Heart left ventricle (tissue), 16 donors: Measurements from ENCODE around the gene TMEM238. TPM values are rescaled to one million over a fixed set of nuclear protein-coding genes. Genes with fewer than 3 reads are reported as not detected.

ENCODE experiments used
- ATAC-seq, 4 donors: fragments of 200-7000 bp; cut with Tn5 transposase; one replicate each; pipeline ENCODE4 v1.9.1; 2020 to 2022; ENCODE audit warnings: moderate library complexity in 4 of 4, mild to moderate bottlenecking in 3 of 4, moderate number of reproducible peaks in 1 of 4
- DNase-seq, 5 donors: peaks; one replicate each; pipeline ENCODE4 v3.0.0-alpha.2; 2020
- H3K27ac ChIP-seq, 12 donors: fragments of 200-600 bp; sonication (generic) in 4 of 12; one replicate each; pipeline versions ENCODE4 v1.5.0 to v1.8.0; 2016 to 2022; ENCODE audit warnings: mild to moderate bottlenecking in 2 of 12
- H3K27me3 ChIP-seq, 9 donors: fragments of 200-600 bp; sonication (generic) in 2 of 9; one replicate each; pipeline versions ENCODE4 v1.5.1 to v1.8.0; 2016 to 2022; ENCODE audit warnings: mild to moderate bottlenecking in 3 of 9
- H3K36me3 ChIP-seq, 9 donors: fragments of 200-600 bp; sonication (generic) in 2 of 9; one replicate each; pipeline versions ENCODE4 v1.5.0 to v1.8.0; 2018 to 2022; ENCODE audit warnings: mild to moderate bottlenecking in 2 of 9
- H3K4me1 ChIP-seq, 12 donors: fragments of 200-600 bp; sonication (generic) in 4 of 12; one replicate each; pipeline versions ENCODE4 v1.5.0 to v1.8.0; 2016 to 2022; ENCODE audit warnings: mild to moderate bottlenecking in 3 of 12
- H3K4me3 ChIP-seq, 12 donors: fragments of 200-600 bp; sonication (generic) in 4 of 12; one replicate each; pipeline versions ENCODE4 v1.5.0 to v1.8.0; 2017 to 2022; ENCODE audit warnings: mild to moderate bottlenecking in 9 of 12, moderate library complexity in 4 of 12
- H3K9me3 ChIP-seq, 12 donors: fragments of 200-600 bp; sonication (generic) in 4 of 12; one replicate each; pipeline versions ENCODE4 v1.5.0 to v1.8.0; 2016 to 2022; ENCODE audit warnings: mild to moderate bottlenecking in 1 of 12
- CTCF ChIP-seq, 12 donors: fragments of 200-600 bp; sonication (generic) in 4 of 12; IDR thresholded peaks; one replicate each; pipeline versions ENCODE4 v1.5.0 to v1.8.0; 2018 to 2022; ENCODE audit warnings: antibody characterized with exemption in 12 of 12, mild to moderate bottlenecking in 5 of 12
- POLR2A ChIP-seq, 2 donors: fragments of 450-650 bp; IDR thresholded peaks; one replicate each; pipeline ENCODE4 v1.6.1; 2017; ENCODE audit warnings: antibody characterized with exemption in 2 of 2, mild to moderate bottlenecking in 2 of 2, moderate library complexity in 2 of 2
- WGBS, 4 donors: extraction: QIAGEN DNeasy Blood & Tissue Kit in 2 of 4; methylation state at CpG; one replicate each; pipeline versions ENCODE4 v1.1.5 to v1.1.7; 2013 to 2018; 5-methylcytosine and 5-hydroxymethylcytosine counted together
- intact Hi-C, 10 donors: fragments of 100-400 bp; cut with DNase I; formaldehyde crosslinking; loops; one replicate each; pipeline versions ENCODE4 v1.11.1 to v1.14.2; 2022
- polyA plus RNA-seq, 2 donors: library from polyadenylated mRNA; stranded (reverse); fragments of 200-250 nt; gene quantifications; one replicate each; pipeline ENCODE4 v1.2.3, GENCODE V29; 2013
- total RNA-seq, 9 donors: library from RNA; depleted of rRNA in 2 of 9; stranded (reverse); fragments of >200 nt in 2 of 9; fragmentation: NEBNext Ultra II Directional in 3 of 9; extraction: Animal tissue kit (Norgen Biotek cat#: 25700) in 3 of 9; gene quantifications; one replicate each; pipeline versions ENCODE4 v1.1.0 to v1.2.4, GENCODE V29; 2016 to 2023
- donor health status: ischemic (EF 13 %, LVEDD 7.1; RV severe dilation, severe dysfunction).
- donor health status: healthy with polysubstance abuse.
- donor health status: DM: no; HTN: yes; CAD: no.
- donor health status: DM: no; HTN: no; CAD: no.
- donor health status: ischemic (EF 25% LVEDD 6.9; RV normal size, moderate dysfunction).
- donor health status: ischemic (EF 25% LVEDD 5.7; RV mildly dilated, moderate dysfunction).
- donor health status: healthy.
- donor health status: DM: yes; HTN: yes; CAD: no.
- donor health status: ischemic (EF 35%, LVEDD 5.7; RV mildly dilated, moderate dysfunction).
- donor health status: nonischemic (EF 11% LVEDD 7.7; RV severe dilation, severe dysfunction).
- donor health status: DM: yes; HTN: yes; CAD: no.
- donor health status: PGD.
- donor health status: ischemic (EF 29% LVEDD 5.4; RV normal size, mild dysfunction).
- donor health status: nonischemic (EF 23%, LVEDD 6.1; RV moderate dilation, normal function).

The TMEM238 gene
- total and polyA plus RNA-seq, 11 donors, result 0.35 to 2.2 (median 0.56) TPM; not detected in 4

DNA sequence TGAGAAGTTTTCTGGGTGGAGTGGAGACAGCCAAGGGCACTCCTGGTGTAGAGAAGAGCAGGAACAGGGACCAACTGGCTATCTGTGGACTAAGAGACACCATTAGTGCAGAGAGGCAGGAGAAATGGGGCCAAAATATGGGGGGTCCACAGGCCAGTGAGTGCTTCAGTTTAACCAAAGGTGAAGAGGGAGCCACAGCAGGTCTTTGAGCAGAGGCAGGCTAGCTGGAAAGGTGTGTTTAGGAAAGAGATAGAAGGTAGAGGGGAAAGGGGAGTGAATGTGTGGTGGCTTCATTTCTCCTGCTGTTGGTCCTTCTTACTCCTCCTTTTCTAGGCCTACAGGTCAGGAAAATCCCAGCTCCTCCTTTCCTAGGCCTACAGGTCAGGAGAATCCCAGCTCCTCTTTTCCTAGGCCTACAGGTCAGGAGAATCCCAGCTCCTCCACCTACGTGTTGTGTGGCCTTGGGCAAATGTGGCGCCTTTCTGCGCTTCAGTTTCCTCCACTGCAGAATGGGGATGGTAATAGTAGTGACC lies 1.5 kb downstream of the TMEM238 start:
- peaks cover 0 to 8% (median 4%) of the 10 kb centered on the region in 9 donors for H3K27me3 ChIP-seq
- DNase-seq (no peak), ATAC-seq (no peak)
- H3K4me1 ChIP-seq, result peaks cover 14 to 39% (median 26%) of the 10 kb centered on the region in 12 donors
- WGBS, 4 donors, result 96 to 99% (median 98%) methylated on average over 3 of the region's 3 CpGs
- peaks cover 0 to 10% (median 7%) of the 10 kb centered on the region in 9 donors for H3K36me3 ChIP-seq
- H3K4me3 ChIP-seq, result no peak overlapping the region
- TF ChIP-seq CTCF (IDR thresholded peaks at IDR 0.05), result no peak
- TF ChIP-seq POLR2A (IDR thresholded peaks at IDR 0.05), result no peak
- H3K9me3 ChIP-seq, result no peaks in the 10 kb centered on the region
- intact Hi-C loops, result loop anchor here in 7 of 10 donors (2.0 to 10.0 kb wide), 6 partner anchors 78 to 252 kb away; partner anchors contain the start of genes BRSK1 (in 1 of the 7) and HSPBP1 (in 1 of the 7)
- no peak overlapping the region for H3K27ac ChIP-seq

DNA sequence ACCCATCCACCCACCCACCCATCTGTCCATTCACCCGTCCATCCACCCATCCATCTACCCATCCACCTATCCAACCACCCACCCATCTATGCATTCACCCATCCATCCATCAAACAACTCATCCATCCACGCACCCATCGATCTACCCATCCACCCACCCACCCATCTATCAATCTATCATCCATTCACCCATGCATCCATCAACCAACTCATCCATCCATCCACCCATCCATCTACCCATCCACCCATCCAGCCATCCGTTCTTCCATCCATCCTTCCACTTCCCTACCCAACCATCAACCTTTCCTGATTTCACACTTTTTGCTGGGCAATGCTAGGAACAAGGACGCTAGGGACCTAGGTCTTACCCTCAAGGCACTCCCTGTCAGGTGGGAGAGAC lies 2.1 kb downstream of the TMEM238 start:
- peaks cover 0 to 4% (median under 1%) of the 10 kb centered on the region in 9 donors for H3K36me3 ChIP-seq
- no peak for DNase-seq
- H3K27me3 ChIP-seq, result peaks cover 0 to 14% (median 7%) of the 10 kb centered on the region in 9 donors
- no peak overlapping the region for H3K27ac ChIP-seq
- no peaks in the 10 kb centered on the region for H3K9me3 ChIP-seq
- intact Hi-C loops, result loop anchor here in 7 of 10 donors (2.0 to 10.0 kb wide), 6 partner anchors 77 to 253 kb away; partner anchors contain the start of genes BRSK1 (in 1 of the 7) and HSPBP1 (in 1 of the 7)
- ATAC-seq, result no peak
- TF ChIP-seq POLR2A (IDR thresholded peaks at IDR 0.05), result no peak
- TF ChIP-seq CTCF (IDR thresholded peaks at IDR 0.05), result no peak
- H3K4me3 ChIP-seq, result no peak overlapping the region
- peaks cover 9 to 37% (median 23%) of the 10 kb centered on the region in 12 donors for H3K4me1 ChIP-seq
- 96 to 99% (median 98%) methylated on average over 5 of the region's 5 CpGs for WGBS, 4 donors

DNA sequence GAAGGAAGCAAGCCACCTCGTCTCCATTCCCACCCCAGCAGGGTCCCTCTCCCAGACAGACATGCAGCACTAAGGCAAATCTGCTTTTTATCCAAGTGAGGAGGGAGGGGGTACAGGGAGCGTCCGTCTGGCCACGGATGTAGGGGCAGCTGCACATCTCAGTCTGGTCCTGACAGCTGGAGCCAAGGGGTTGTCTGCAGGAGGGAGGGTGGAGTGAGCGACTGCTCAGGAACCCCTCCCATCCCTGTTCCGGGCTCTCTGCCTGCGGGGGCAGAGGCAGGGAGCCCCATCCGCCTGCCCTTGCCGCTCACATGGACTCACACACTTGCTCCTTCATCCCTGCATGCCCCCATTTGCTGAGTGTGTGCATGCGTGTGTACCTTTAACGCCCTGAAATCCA lies 4.9 kb downstream of the TMEM238 start:
- Histone ChIP-seq H3K4me3 (no peak overlapping the region), H3K27ac (no peak overlapping the region), H3K9me3 (no peaks in the 10 kb centered on the region), H3K27me3 (peaks cover 0 to 39% (median 28%) of the 10 kb centered on the region in 9 donors), H3K36me3 (no peaks in the 10 kb centered on the region), H3K4me1 (peaks cover under 1 to 21% (median 7%) of the 10 kb centered on the region in 12 donors)
- ATAC-seq (no peak), DNase-seq (no peak)
- intact Hi-C loops, result loop anchor here in 2 of 10 donors (10.0 kb wide), 1 partner anchor 74 kb away; no protein-coding TSS in a partner anchor
- WGBS, 4 donors, result 56 to 74% (median 71%) methylated on average over 9 to 11 of the region's 11 CpGs
- TF ChIP-seq CTCF (IDR thresholded peaks at IDR 0.05) (no peak), POLR2A (IDR thresholded peaks at IDR 0.05) (no peak)

DNA sequence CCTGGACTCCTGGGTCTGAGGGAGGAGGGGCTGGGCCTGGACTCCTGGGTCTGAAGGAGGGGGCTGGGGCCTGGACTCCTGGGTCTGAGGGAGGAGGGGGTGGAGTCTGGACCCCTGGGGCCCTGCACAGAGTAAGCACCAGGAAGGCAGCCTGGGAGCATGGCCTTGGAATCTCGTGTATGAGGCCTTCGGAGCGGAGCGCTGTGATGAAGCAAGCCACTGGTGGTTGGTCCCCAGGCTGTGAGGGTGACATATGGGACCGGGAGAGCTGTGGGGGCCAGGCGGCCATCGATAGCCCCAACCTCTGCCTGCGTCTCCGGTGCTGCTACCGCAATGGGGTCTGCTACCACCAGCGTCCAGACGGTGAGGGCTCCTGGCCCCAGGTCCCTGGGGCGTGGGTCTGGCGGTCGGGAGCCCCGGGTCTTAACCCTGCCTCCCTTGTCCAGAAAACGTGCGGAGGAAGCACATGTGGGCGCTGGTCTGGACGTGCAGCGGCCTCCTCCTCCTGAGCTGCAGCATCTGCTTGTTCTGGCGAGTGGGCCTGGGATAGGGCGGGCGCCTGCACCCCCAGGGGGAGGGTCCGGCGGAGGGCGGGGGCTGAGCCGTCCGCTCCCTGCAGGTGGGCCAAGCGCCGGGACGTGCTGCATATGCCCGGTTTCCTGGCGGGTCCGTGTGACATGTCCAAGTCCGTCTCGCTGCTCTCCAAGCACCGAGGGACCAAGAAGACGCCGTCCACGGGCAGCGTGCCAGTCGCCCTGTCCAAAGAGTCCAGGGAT lies 6.5 kb downstream of the TMEM238 start:
- ATAC-seq (no peak), DNase-seq (no peak)
- intact Hi-C loops, result loop anchor here in 2 of 10 donors (10.0 kb wide), 1 partner anchor 73 kb away; no protein-coding TSS in a partner anchor
- 2 to 12% (median 6%) methylated on average over 10 to 43 of the region's 43 CpGs for WGBS, 4 donors
- Histone ChIP-seq H3K4me1 (peaks cover 0 to 14% (median 3%) of the 10 kb centered on the region in 12 donors), H3K36me3 (no peaks in the 10 kb centered on the region), H3K4me3 (no peak overlapping the region), H3K27me3 (peaks cover 4 to 55% (median 39%) of the 10 kb centered on the region in 9 donors), H3K27ac (no peak overlapping the region), H3K9me3 (no peaks in the 10 kb centered on the region)
- TF ChIP-seq CTCF (IDR thresholded peaks at IDR 0.05) (no peak), POLR2A (IDR thresholded peaks at IDR 0.05) (no peak)
